Measurements from ENCODE around the gene CKAP2L.

Gene CKAP2L

DNA sequence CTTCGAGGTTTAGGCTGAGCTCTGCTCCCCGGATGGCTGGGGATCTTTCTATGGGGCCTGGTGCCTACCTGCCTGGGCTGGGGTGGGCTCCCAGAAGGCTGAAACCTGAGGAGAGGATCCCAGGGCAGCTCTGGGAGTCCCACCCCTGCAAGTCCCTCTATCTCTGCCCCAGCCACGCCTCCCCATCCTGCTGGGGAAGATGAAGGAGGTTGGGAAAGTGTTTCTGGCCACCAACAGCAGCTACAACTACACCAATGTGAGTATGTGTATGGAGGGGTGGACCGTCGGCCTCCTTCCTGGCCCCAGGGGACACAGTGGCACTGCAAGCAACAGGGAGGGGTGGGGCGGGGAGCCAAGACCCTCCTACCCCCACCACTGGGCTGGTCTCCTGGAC lies 40.9 kb downstream of the CKAP2L start:
- no peak overlapping the region for H3K9ac ChIP-seq (ENCODE audit: low read length)
- peaks cover 11% of the 10 kb centered on the region; the same call in 1 of the 2 replicates for H3K27me3 ChIP-seq (replicated peaks; ENCODE audit: insufficient read depth, low read length)
- no peak overlapping the region for H3K4me2 ChIP-seq (ENCODE audit: low read depth, low read length)
- no peak overlapping the region for H2AFZ ChIP-seq (ENCODE audit: low read length)
- H3K9me2 ChIP-seq (replicated peaks; ENCODE audit: insufficient read depth, low read length) = no peaks in the 10 kb centered on the region
- no peaks in the 10 kb centered on the region for H3F3A ChIP-seq (ENCODE audit: insufficient read depth, low read length)
- TF ChIP-seq, protein P1, sequence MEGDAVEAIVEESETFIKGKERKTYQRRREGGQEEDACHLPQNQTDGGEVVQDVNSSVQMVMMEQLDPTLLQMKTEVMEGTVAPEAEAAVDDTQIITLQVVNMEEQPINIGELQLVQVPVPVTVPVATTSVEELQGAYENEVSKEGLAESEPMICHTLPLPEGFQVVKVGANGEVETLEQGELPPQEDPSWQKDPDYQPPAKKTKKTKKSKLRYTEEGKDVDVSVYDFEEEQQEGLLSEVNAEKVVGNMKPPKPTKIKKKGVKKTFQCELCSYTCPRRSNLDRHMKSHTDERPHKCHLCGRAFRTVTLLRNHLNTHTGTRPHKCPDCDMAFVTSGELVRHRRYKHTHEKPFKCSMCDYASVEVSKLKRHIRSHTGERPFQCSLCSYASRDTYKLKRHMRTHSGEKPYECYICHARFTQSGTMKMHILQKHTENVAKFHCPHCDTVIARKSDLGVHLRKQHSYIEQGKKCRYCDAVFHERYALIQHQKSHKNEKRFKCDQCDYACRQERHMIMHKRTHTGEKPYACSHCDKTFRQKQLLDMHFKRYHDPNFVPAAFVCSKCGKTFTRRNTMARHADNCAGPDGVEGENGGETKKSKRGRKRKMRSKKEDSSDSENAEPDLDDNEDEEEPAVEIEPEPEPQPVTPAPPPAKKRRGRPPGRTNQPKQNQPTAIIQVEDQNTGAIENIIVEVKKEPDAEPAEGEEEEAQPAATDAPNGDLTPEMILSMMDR (IDR thresholded peaks at IDR 0.05; ENCODE audit: low read length) = no peak
- no peak for TF ChIP-seq EZH2 (optimal IDR thresholded peaks at IDR 0.05; ENCODE audit: low read depth, low read length)
- no peak overlapping the region for H3K4me3 ChIP-seq (ENCODE audit: low read length)
- H3K27ac ChIP-seq (ENCODE audit: low read length) = no peak overlapping the region
- DNase-seq = no peak
- H3K79me2 ChIP-seq (ENCODE audit: low read length) = no peaks in the 10 kb centered on the region
- H3K4me1 ChIP-seq (ENCODE audit: low read length) = no peaks in the 10 kb centered on the region
- no peaks in the 10 kb centered on the region for H3K36me3 ChIP-seq (replicated peaks; ENCODE audit: insufficient read depth, low read length)
- no peaks in the 10 kb centered on the region for H3K9me3 ChIP-seq (replicated peaks; ENCODE audit: insufficient read depth, low read length)
- H4K20me1 ChIP-seq (ENCODE audit: insufficient read depth, low read length) = no peaks in the 10 kb centered on the region

DNA sequence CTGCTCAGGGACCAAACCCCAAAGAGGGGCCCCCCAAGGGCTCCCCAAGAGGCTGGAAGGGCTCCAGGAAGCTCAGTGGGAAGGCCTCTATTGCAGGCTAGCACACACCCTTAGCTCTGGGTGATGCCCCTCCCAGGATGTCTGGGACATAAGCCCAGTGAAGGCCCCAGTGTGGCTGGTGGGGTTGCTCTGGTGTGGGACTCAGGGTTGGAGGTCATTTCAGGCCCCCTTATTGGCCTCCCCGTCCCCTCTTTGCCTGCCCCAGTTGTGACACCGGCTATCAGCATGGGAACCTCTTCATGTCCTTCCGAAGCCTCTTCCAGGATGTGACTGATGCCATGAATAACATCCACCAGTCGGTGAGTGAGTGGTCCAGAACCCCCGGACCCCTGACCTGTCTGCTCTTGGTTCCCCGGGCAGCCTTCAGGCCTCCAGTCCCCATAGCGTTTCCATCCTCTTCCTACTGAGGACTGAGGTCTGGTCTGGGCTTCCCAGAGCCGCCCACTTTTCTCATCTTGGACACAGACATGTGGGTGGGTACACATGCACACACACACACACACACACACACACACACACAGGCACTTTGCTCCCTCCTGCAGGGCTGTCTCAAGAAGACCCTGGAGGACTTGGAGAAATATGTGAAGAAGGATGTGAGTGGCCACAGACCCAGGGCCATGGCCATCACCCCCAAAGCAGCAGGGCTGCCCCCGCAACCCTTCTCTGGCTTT lies 41.4 kb downstream of the CKAP2L start:
- Histone ChIP-seq H3K9me2 (replicated peaks; ENCODE audit: insufficient read depth, low read length) (no peaks in the 10 kb centered on the region), H3F3A (ENCODE audit: insufficient read depth, low read length) (no peaks in the 10 kb centered on the region), H3K4me2 (ENCODE audit: low read depth, low read length) (no peak overlapping the region), H2AFZ (ENCODE audit: low read length) (no peak overlapping the region), H3K4me3 (ENCODE audit: low read length) (no peak overlapping the region), H4K20me1 (ENCODE audit: insufficient read depth, low read length) (no peaks in the 10 kb centered on the region), H3K4me1 (ENCODE audit: low read length) (no peaks in the 10 kb centered on the region), H3K27ac (ENCODE audit: low read length) (no peak overlapping the region), H3K79me2 (ENCODE audit: low read length) (no peaks in the 10 kb centered on the region), H3K36me3 (replicated peaks; ENCODE audit: insufficient read depth, low read length) (no peaks in the 10 kb centered on the region), H3K9me3 (replicated peaks; ENCODE audit: insufficient read depth, low read length) (no peaks in the 10 kb centered on the region), H3K9ac (ENCODE audit: low read length) (no peak overlapping the region), H3K27me3 (replicated peaks; ENCODE audit: insufficient read depth, low read length) (peaks cover 11% of the 10 kb centered on the region; the same call in 1 of the 2 replicates)
- DNase-seq = no peak
- TF ChIP-seq, protein P1 (IDR thresholded peaks at IDR 0.05; ENCODE audit: low read length) = no peak
- TF ChIP-seq EZH2phosphoT487 (IDR thresholded peaks at IDR 0.05; ENCODE audit: low read length) (no peak), EZH2 (optimal IDR thresholded peaks at IDR 0.05; ENCODE audit: low read depth, low read length) (no peak)

DNA sequence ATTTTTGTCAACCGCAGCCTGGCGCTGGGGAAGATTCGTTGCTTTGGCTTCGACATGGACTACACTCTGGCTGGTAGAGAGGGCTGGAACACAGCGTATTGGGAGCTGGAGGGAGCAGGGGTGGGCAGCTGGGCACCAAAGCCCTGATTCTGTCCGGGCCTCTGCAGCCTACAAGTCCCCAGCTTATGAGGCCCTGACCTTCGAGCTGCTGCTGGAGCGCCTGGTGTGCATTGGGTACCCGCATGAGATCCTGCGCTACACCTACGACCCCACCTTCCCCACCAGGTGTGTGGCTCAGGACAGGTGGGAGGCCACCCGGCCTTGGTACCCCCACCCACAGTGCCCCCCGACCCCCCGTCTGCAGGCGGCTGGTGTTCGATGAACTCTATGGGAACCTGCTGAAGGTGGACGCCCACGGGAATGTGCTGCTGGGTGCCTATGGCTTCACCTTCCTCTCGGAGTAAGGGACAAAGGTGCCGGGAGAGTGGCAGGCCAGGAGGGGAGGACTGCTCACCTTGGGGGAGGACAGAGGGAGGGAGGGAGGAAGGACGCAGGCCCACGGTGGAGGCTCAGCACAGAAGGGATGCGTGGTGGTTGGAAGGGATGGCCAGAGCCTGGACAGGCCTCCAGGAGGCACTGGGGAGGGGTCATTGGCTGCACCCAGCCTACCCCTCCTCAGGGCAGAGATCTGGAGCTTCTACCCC lies 42.4 kb downstream of the CKAP2L start:
- Histone ChIP-seq H3F3A (ENCODE audit: insufficient read depth, low read length) (no peaks in the 10 kb centered on the region), H3K4me1 (ENCODE audit: low read length) (no peaks in the 10 kb centered on the region), H2AFZ (ENCODE audit: low read length) (no peak overlapping the region), H3K27me3 (replicated peaks; ENCODE audit: insufficient read depth, low read length) (0 out of 2 replicates have a peak, but pooled peaks cover 5% of the 10 kb centered on the region), H3K9ac (ENCODE audit: low read length) (no peak overlapping the region), H4K20me1 (ENCODE audit: insufficient read depth, low read length) (no peaks in the 10 kb centered on the region), H3K9me3 (replicated peaks; ENCODE audit: insufficient read depth, low read length) (no peaks in the 10 kb centered on the region), H3K4me2 (ENCODE audit: low read depth, low read length) (no peak overlapping the region), H3K9me2 (replicated peaks; ENCODE audit: insufficient read depth, low read length) (no peaks in the 10 kb centered on the region), H3K36me3 (replicated peaks; ENCODE audit: insufficient read depth, low read length) (no peaks in the 10 kb centered on the region), H3K4me3 (ENCODE audit: low read length) (no peak overlapping the region), H3K79me2 (ENCODE audit: low read length) (no peaks in the 10 kb centered on the region), H3K27ac (ENCODE audit: low read length) (no peak overlapping the region)
- TF ChIP-seq EZH2 (optimal IDR thresholded peaks at IDR 0.05; ENCODE audit: low read depth, low read length) = no peak
- no peak for DNase-seq

DNA sequence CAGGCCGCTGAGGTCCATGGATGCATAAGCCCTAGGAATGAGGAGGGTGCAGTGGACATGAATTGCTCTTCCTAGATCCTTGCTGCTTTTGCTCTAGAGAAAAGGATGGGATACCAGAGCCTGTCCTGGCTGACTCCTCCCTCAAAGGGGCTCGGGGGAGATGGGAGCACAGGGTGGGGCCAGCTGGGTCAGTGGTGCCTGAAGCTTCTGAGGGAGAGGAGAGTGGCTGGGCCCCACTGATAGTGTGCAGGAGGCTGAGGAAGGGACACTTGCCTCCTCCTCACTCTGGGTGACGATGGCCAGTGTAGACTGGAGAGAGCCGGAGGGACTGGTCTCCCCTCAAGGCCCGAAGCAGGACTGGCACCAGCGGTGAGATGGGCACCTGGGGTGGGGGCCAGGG lies 43.6 kb downstream of the CKAP2L start, which contains the start of gene NT5DC4:
NT5DC4 (plus strand) TSS at position 236 of the 400 bp plus-strand sequence; CDS start at position 296, 60 bp downstream.
- no peaks in the 10 kb centered on the region for H3K9me2 ChIP-seq (replicated peaks; ENCODE audit: insufficient read depth, low read length)
- no peaks in the 10 kb centered on the region for H3F3A ChIP-seq (ENCODE audit: insufficient read depth, low read length)
- no peaks in the 10 kb centered on the region for H3K79me2 ChIP-seq (ENCODE audit: low read length)
- no peaks in the 10 kb centered on the region for H3K36me3 ChIP-seq (replicated peaks; ENCODE audit: insufficient read depth, low read length)
- H4K20me1 ChIP-seq (ENCODE audit: insufficient read depth, low read length) = no peaks in the 10 kb centered on the region
- H3K9ac ChIP-seq (ENCODE audit: low read length) = no peak within 1 kb of the TSS
- TF ChIP-seq, protein P1 (IDR thresholded peaks at IDR 0.05; ENCODE audit: low read length) = no peak
- TF ChIP-seq EZH2 (optimal IDR thresholded peaks at IDR 0.05; ENCODE audit: low read depth, low read length) = no peak
- TF ChIP-seq EZH2phosphoT487 (IDR thresholded peaks at IDR 0.05; ENCODE audit: low read length) = no peak
- H3K4me2 ChIP-seq (ENCODE audit: low read depth, low read length) = no peak within 1 kb of the TSS
- H3K4me3 ChIP-seq (ENCODE audit: low read length) = no peak within 1 kb of the TSS
- no peak within 1 kb of the TSS for H2AFZ ChIP-seq (ENCODE audit: low read length)
- no peaks in the 10 kb centered on the region for H3K4me1 ChIP-seq (ENCODE audit: low read length)
- 0 out of 2 replicates have a peak, but pooled peaks cover 5% of the 10 kb centered on the region for H3K27me3 ChIP-seq (replicated peaks; ENCODE audit: insufficient read depth, low read length)
- H3K27ac ChIP-seq (ENCODE audit: low read length) = no peak within 1 kb of the TSS
- no peak for DNase-seq
- H3K9me3 ChIP-seq (replicated peaks; ENCODE audit: insufficient read depth, low read length) = no peaks in the 10 kb centered on the region

Data from MM.1S (cell line).